ENCODE measurements around the gene SHFL. TPM values are rescaled to one million over a fixed set of nuclear protein-coding genes. Genes with fewer than 3 reads are reported as not detected.

SHFL gene
- polyA plus RNA-seq, 3 donors, result 12.6 to 106 (median 17.6) TPM

- H3K36me3 ChIP-seq (replicated peaks in 1 of 2; ENCODE audit: control insufficient read depth in 1 of 2, insufficient read depth in 2 of 2, low read length in 2 of 2), result no peaks in the 10 kb centered on the region
- 94% methylated on average over 3 of the region's 7 CpGs for WGBS (ENCODE audit: insufficient coverage)
- intact Hi-C loops (cut with micrococcal nuclease), result no loop called here
- no peak for TF ChIP-seq CTCF (IDR thresholded peaks at IDR 0.05)
- no peaks in the 10 kb centered on the region for H4K20me1 ChIP-seq (ENCODE audit: insufficient read depth, low read length)
- no peak overlapping the region for H3K4me3 ChIP-seq (replicated peaks in 1 of 3; ENCODE audit: low read depth in 2 of 3, low read length in 3 of 3)
- H3K4me2 ChIP-seq (replicated peaks; ENCODE audit: extremely low read depth, low read length, poor library complexity, severe bottlenecking), result no peak overlapping the region
- H3K36me3 Mint-ChIP-seq, result no peaks in the 10 kb centered on the region
- no peak overlapping the region for H3K4me3 Mint-ChIP-seq
- no peak overlapping the region for H3K9ac ChIP-seq (ENCODE audit: insufficient read depth, low read length, poor library complexity, severe bottlenecking)
- DNase-seq, result no peak
- no peak overlapping the region for H3K27ac ChIP-seq (ENCODE audit: low read depth in 1 of 2, low read length in 2 of 2)
- no peaks in the 10 kb centered on the region for H3K4me1 ChIP-seq (ENCODE audit: control insufficient read depth in 1 of 2, insufficient read depth in 2 of 2, low read length in 2 of 2)
- peaks cover 1 to 14% (median 8%) of the 10 kb centered on the region in 7 donors for H3K9me3 Mint-ChIP-seq
- H3K9me3 ChIP-seq (replicated peaks in 1 of 2; ENCODE audit: control insufficient read depth in 1 of 2, insufficient read depth in 1 of 2, low read length in 2 of 2), result peaks cover 4% of the 10 kb centered on the region in 2 donors
- no peaks in the 10 kb centered on the region for H3K79me2 ChIP-seq (ENCODE audit: insufficient read depth, low read length)
- H3K4me1 Mint-ChIP-seq, result peaks cover 4% of the 10 kb centered on the region
- H3K27ac Mint-ChIP-seq, result no peak overlapping the region
- no peaks in the 10 kb centered on the region for H3K27me3 ChIP-seq (ENCODE audit: control insufficient read depth in 2 of 2, insufficient read depth in 2 of 2, low read length in 2 of 2)
- H2AFZ ChIP-seq (ENCODE audit: insufficient read depth, low read depth, low read length, poor library complexity, severe bottlenecking), result no peak overlapping the region
- peaks cover 12 to 29% (median 15%) of the 10 kb centered on the region in 3 donors for H3K27me3 Mint-ChIP-seq (ENCODE audit: low read depth in 3 of 3)
Observed at GRCh38 chr19:10079031-10079453, 7.1 kb upstream of the SHFL start.

- no peak overlapping the region for H3K27ac Mint-ChIP-seq
- Histone ChIP-seq H3K27me3 (ENCODE audit: control insufficient read depth in 2 of 2, insufficient read depth in 2 of 2, low read length in 2 of 2) (no peaks in the 10 kb centered on the region), H3K4me3 (replicated peaks in 1 of 3; ENCODE audit: low read depth in 2 of 3, low read length in 3 of 3) (no peak overlapping the region), H3K9me3 (replicated peaks in 1 of 2; ENCODE audit: control insufficient read depth in 1 of 2, insufficient read depth in 1 of 2, low read length in 2 of 2) (no peaks in the 10 kb centered on the region), H3K79me2 (ENCODE audit: insufficient read depth, low read length) (no peaks in the 10 kb centered on the region), H4K20me1 (ENCODE audit: insufficient read depth, low read length) (peaks cover 6% of the 10 kb centered on the region), H3K4me2 (replicated peaks; ENCODE audit: extremely low read depth, low read length, poor library complexity, severe bottlenecking) (no peak overlapping the region), H3K36me3 (replicated peaks in 1 of 2; ENCODE audit: control insufficient read depth in 1 of 2, insufficient read depth in 2 of 2, low read length in 2 of 2) (peaks cover under 1% of the 10 kb centered on the region in 2 donors), H3K4me1 (ENCODE audit: control insufficient read depth in 1 of 2, insufficient read depth in 2 of 2, low read length in 2 of 2) (peaks cover 9 to 20% of the 10 kb centered on the region in 2 donors), H3K9ac (ENCODE audit: insufficient read depth, low read length, poor library complexity, severe bottlenecking) (no peak overlapping the region), H2AFZ (ENCODE audit: insufficient read depth, low read depth, low read length, poor library complexity, severe bottlenecking) (no peak overlapping the region), H3K27ac (ENCODE audit: low read depth in 1 of 2, low read length in 2 of 2) (no peak overlapping the region)
- intact Hi-C loops (cut with micrococcal nuclease), result no loop called here
- H3K4me1 Mint-ChIP-seq, result peaks cover 9% of the 10 kb centered on the region
- TF ChIP-seq CTCF (IDR thresholded peaks at IDR 0.05), result no peak
- H3K27me3 Mint-ChIP-seq (ENCODE audit: low read depth in 3 of 3), result peaks cover 7 to 15% (median 12%) of the 10 kb centered on the region in 3 donors
- H3K4me3 Mint-ChIP-seq, result no peak overlapping the region
- H3K9me3 Mint-ChIP-seq, result peaks cover 0 to 1% (median 0%) of the 10 kb centered on the region in 7 donors
- DNase-seq, result no peak
- 72% methylated on average over 8 of the region's 9 CpGs for WGBS (ENCODE audit: insufficient coverage)
- peaks cover 0 to under 1% of the 10 kb centered on the region in 2 donors for H3K36me3 Mint-ChIP-seq
Observed at GRCh38 chr19:10083911-10084310, 2.2 kb upstream of the SHFL start.
